HepG2 (cell line): ENCODE results near the gene GLB1L. TPM values are rescaled to one million over a fixed set of nuclear protein-coding genes. Genes with fewer than 3 reads are reported as not detected.

Experiments used
- ATAC-seq: fragments of 200-7000 bp; cut with Tn5 transposase; 3 replicates; pipeline ENCODE4 v1.9.1; 2020; ENCODE audit warnings: mild to moderate bottlenecking, moderate library complexity
- BruUV-seq: library from RNA; stranded (reverse); fragments of 400-500 nt; replicated peaks from 2 replicates; lab custom pipeline; 2021; lab: Mats Ljungman, UMichigan
- CTCF ChIA-PET: fragments of 300-600 bp; formaldehyde crosslinking; extraction: SDS; loops from one replicate; lab custom pipeline; 2021; ENCODE audit warnings: low total read pairs, inconsistent platforms, low intra/inter-chr PET ratio; lab: Yijun Ruan, JAX
- POLR2A ChIA-PET: fragments of 350-600 bp; sonication (Branson Sonifier 250); formaldehyde crosslinking; loops from one replicate; lab custom pipeline; 2020; ENCODE audit warnings: antibody characterized with exemption, inconsistent platforms; lab: Yijun Ruan, JAX
- DNase-seq: peaks from one replicate; pipeline ENCODE4 v3.0.0-alpha.2; 2015; ENCODE audit warnings: low spot score
- FAIRE-seq: peaks from 3 replicates; lab custom pipeline; 2011; peaks lifted over from hg19 to GRCh38; lab: Jason Lieb, UNC
- H2AFZ ChIP-seq: one replicate; pipeline ENCODE4 v1.6.1; 2011; ENCODE audit warnings: low read length, inconsistent platforms
- H3K27ac ChIP-seq: fragments of 300-600 bp; 3 replicates; pipeline ENCODE4 v1.8.0; 2011; ENCODE audit warnings: mixed run types, mild to moderate bottlenecking, mixed read lengths, low read length, inconsistent platforms; ENCODE audit not compliant: insufficient read depth; ENCODE audit errors: extremely low read length
- H3K27me3 ChIP-seq, 2 experiments: fragments of 200-600 bp in 1 of 2; 2 replicates in 1 of 2; 3 replicates in 1 of 2; pipeline versions ENCODE4 v1.6.0 to v1.8.0; 2011; ENCODE audit warnings: low read length in 2 of 2, mild to moderate bottlenecking in 2 of 2, moderate library complexity in 2 of 2, inconsistent platforms in 1 of 2; ENCODE audit not compliant: insufficient read depth in 2 of 2, control insufficient read depth in 1 of 2
- H3K36me3 ChIP-seq, 2 experiments: fragments of 200-600 bp in 1 of 2; replicated peaks in 1 of 2; 2 replicates in 1 of 2; 3 replicates in 1 of 2; pipeline versions ENCODE4 v1.5.1 to v1.8.0; 2011; ENCODE audit warnings: low read length in 2 of 2, inconsistent platforms in 1 of 2; ENCODE audit not compliant: insufficient read depth in 2 of 2, control insufficient read depth in 1 of 2
- H3K4me1 ChIP-seq: 2 replicates; pipeline ENCODE4 v1.5.1; 2012; ENCODE audit warnings: low read length, inconsistent platforms; ENCODE audit not compliant: insufficient read depth
- H3K4me2 ChIP-seq: 2 replicates; pipeline ENCODE4 v1.6.0; 2011; ENCODE audit warnings: low read depth, low read length, inconsistent platforms
- H3K4me3 ChIP-seq, 3 experiments: fragments of 200-600 bp in 1 of 3; sonication (generic), shearing (Covaris generic) in 1 of 3; replicated peaks in 1 of 3; 2 replicates each; pipeline ENCODE4 v1.5.1; 2011 to 2016; ENCODE audit warnings: low read length in 3 of 3, inconsistent platforms in 2 of 3, low read depth in 2 of 3, mild to moderate bottlenecking in 2 of 3, control low read depth in 1 of 3, mixed read lengths in 1 of 3; ENCODE audit not compliant: insufficient read depth in 1 of 3
- H3K79me2 ChIP-seq: one replicate; pipeline ENCODE4 v1.6.1; 2011; ENCODE audit warnings: low read length, inconsistent platforms; ENCODE audit not compliant: insufficient read depth
- H3K9ac ChIP-seq: 2 replicates; pipeline ENCODE4 v1.6.0; 2011; ENCODE audit warnings: mild to moderate bottlenecking, low read depth, low read length, inconsistent platforms; ENCODE audit not compliant: insufficient read depth
- H3K9me3 ChIP-seq: 2 replicates; pipeline ENCODE4 v1.5.1; 2012; ENCODE audit warnings: mild to moderate bottlenecking, low read length
- H4K20me1 ChIP-seq: 2 replicates; pipeline ENCODE4 v1.6.0; 2011; ENCODE audit warnings: inconsistent platforms, mild to moderate bottlenecking, low read length, moderate library complexity; ENCODE audit not compliant: insufficient read depth
- CHD4 ChIP-seq: fragments of 200-600 bp; sonication (generic); IDR thresholded peaks from 2 replicates; pipeline ENCODE4 v1.7.0; 2017; ENCODE audit warnings: mild to moderate bottlenecking, low read length, borderline replicate concordance
- DNMT1 ChIP-seq: sonication (generic); formaldehyde crosslinking; IDR thresholded peaks from 2 replicates; pipeline ENCODE4 v1.5.1; 2020; ENCODE audit warnings: mild to moderate bottlenecking, missing genetic modification reagents
- DNMT3B ChIP-seq: conservative IDR thresholded peaks from 2 replicates; pipeline ENCODE4 v1.6.1; 2016; ENCODE audit warnings: missing biosample characterization, control low read depth
- FOXK1 ChIP-seq: sonication (generic); formaldehyde crosslinking; IDR thresholded peaks from 2 replicates; pipeline ENCODE4 v1.4.0; 2020; ENCODE audit warnings: low read depth, missing genetic modification reagents, borderline replicate concordance
- HIVEP1 ChIP-seq: sonication (generic); formaldehyde crosslinking; IDR thresholded peaks from 2 replicates; pipeline ENCODE4 v1.4.0; 2020; ENCODE audit warnings: mild to moderate bottlenecking, missing genetic modification reagents
- MAX ChIP-seq: IDR thresholded peaks from 2 replicates; pipeline ENCODE4 v1.6.1; 2012; ENCODE audit warnings: inconsistent platforms
- RAD21 ChIP-seq: fragments of 450-650 bp; formaldehyde crosslinking; IDR thresholded peaks from 2 replicates; pipeline ENCODE4 v1.5.0; 2020; ENCODE audit warnings: mild to moderate bottlenecking
- REL ChIP-seq: sonication (generic); formaldehyde crosslinking; conservative IDR thresholded peaks from 2 replicates; pipeline ENCODE4 v1.8.0; 2022; ENCODE audit warnings: mild to moderate bottlenecking, missing genetic modification reagents, moderate library complexity
- SMAD9 ChIP-seq: sonication (generic); formaldehyde crosslinking; IDR thresholded peaks from 2 replicates; pipeline ENCODE4 v1.5.1; 2020; ENCODE audit warnings: mild to moderate bottlenecking, missing genetic modification reagents
- ZNF280D ChIP-seq: sonication (generic); formaldehyde crosslinking; IDR thresholded peaks from 2 replicates; pipeline ENCODE4 v1.5.1; 2020; ENCODE audit warnings: mild to moderate bottlenecking, missing genetic modification reagents
- ZNF503 ChIP-seq: sonication (generic); formaldehyde crosslinking; IDR thresholded peaks from 2 replicates; pipeline ENCODE4 v1.4.0; 2020; ENCODE audit warnings: missing genetic modification reagents
- ZNF558 ChIP-seq: sonication (generic); formaldehyde crosslinking; IDR thresholded peaks from 2 replicates; pipeline ENCODE4 v1.9.0; 2022; ENCODE audit warnings: mild to moderate bottlenecking, missing genetic modification reagents, borderline replicate concordance
- ZNF598 ChIP-seq: sonication (generic); formaldehyde crosslinking; IDR thresholded peaks from 2 replicates; pipeline ENCODE4 v1.5.1; 2020; ENCODE audit warnings: mild to moderate bottlenecking, missing genetic modification reagents, borderline replicate concordance
- WGBS: methylation state at CpG from one replicate; pipeline ENCODE4 v1.1.6; 2017; ENCODE audit warnings: low lambda C conversion rate; 5-methylcytosine and 5-hydroxymethylcytosine counted together
- in situ Hi-C: cut with HindIII; loops from 2 replicates; pipeline ENCODE4 v1.10.0; 2017; ENCODE audit warnings: low pct_unique_long_range_greater_than_20kb; ENCODE audit not compliant: extremely low pct_ligation_motif_present
- intact Hi-C: fragments of 100-400 bp; cut with micrococcal nuclease; formaldehyde crosslinking; loops from one replicate; pipeline ENCODE4 v1.10.0; 2022; ENCODE audit not compliant: unreplicated experiment
- polyA plus RNA-seq, 8 experiments: library from polyadenylated mRNA; depleted of rRNA in 3 of 8; stranded (reverse) in 7 of 8; unstranded in 1 of 8; fragments of >200 nt; fragmentation: Illumina TruSeq in 4 of 8; extraction: Trizol in 4 of 8; gene quantifications; 2 replicates each; pipeline versions ENCODE4 v1.2.1 to v1.2.3, GENCODE V29; 2011 to 2016; ENCODE audit warnings: low read depth in 4 of 8, missing spikeins in 1 of 8, mixed read lengths in 1 of 8; ENCODE audit not compliant: insufficient read depth in 1 of 8
- total RNA-seq, 5 experiments: library from RNA; depleted of rRNA; stranded (reverse); fragments of >200 nt; fragmentation: Illumina TruSeq; extraction: Trizol; gene quantifications; 2 replicates each; pipeline ENCODE4 v1.2.3, GENCODE V29; 2016; ENCODE audit warnings: low read depth in 1 of 5

The GLB1L gene
- total and polyA plus RNA-seq, 2 of the 13 experiments (the other 11 are each of a cell fraction or from before 2014, with no cell fraction given): 6.8 to 7.3 TPM

- no peak for TF ChIP-seq ZNF280D
Observed at GRCh38 chr2:219218732-219219701, 26.2 kb downstream of the GLB1L start, which contains the start of gene ABCB6 (continued).

GRCh38 chr2:219218217-219218731 lies 27.0 kb downstream of the GLB1L start:
- peak; percentile 65 for DNase-seq
- peaks cover 44% of the 10 kb centered on the region for H3K4me1 ChIP-seq
- H3K9me3 ChIP-seq: no peaks in the 10 kb centered on the region
- intact Hi-C loops: loop anchor here (1.0 to 2.0 kb wide), 4 partner anchors 11 to 77 kb away; partner anchors contain the start of genes ANKZF1, ATG9A, CNPPD1 and NHEJ1
- BruUV-seq: TSS peak; percentile 46
- H3K79me2 ChIP-seq: peaks cover 11% of the 10 kb centered on the region
- H3K36me3 ChIP-seq: peaks cover 36 to 63% of the 10 kb centered on the region in 2 experiments
- ATAC-seq: peak; percentile 77
- no peaks in the 10 kb centered on the region for H3K27me3 ChIP-seq
- POLR2A ChIA-PET: interaction anchor here (0.8 to 6.2 kb wide), 18 partner anchors 10 to 170 kb away, joined by 3 to 196 read pairs (median 8); partner anchors contain the start of genes ANKZF1, ATG9A, CNPPD1 and DNAJB2
- WGBS: 0% methylated on average over 12 of the region's 37 CpGs
- peak overlapping the region; percentile 85 for H3K9ac ChIP-seq
- no peak for FAIRE-seq
- H3K4me2 ChIP-seq: peak overlapping the region; percentile 99
- in situ Hi-C loops: no loop called here
- H3K27ac ChIP-seq: peak overlapping the region; percentile 92
- peak overlapping the region; percentile 80 to 92 (median 85) for H3K4me3 ChIP-seq
- H4K20me1 ChIP-seq: no peaks in the 10 kb centered on the region
- H2AFZ ChIP-seq: no peak overlapping the region
- CTCF ChIA-PET: interaction anchor here (1.5 kb wide), 1 partner anchor 77 kb away, joined by 8 read pairs; no protein-coding TSS in a partner anchor
- no peak for TF ChIP-seq SMAD9
- TF ChIP-seq DNMT1 (CRISPR knock-in tag): no peak; the same call in 1 of the 2 replicates
- no peak for TF ChIP-seq CHD4
- TF ChIP-seq HIVEP1: no peak; the same call in 1 of the 2 replicates
- 0 out of 2 replicates have a peak, but pooled peaks have one; percentile 7 for TF ChIP-seq DNMT3B (CRISPR knock-in tag)
- TF ChIP-seq ZNF558 (CRISPR knock-in tag): peak; percentile 88; the same call in 1 of the 2 replicates
- TF ChIP-seq ZNF598 (CRISPR knock-in tag): 0 out of 2 replicates have a peak, but pooled peaks have one; percentile 93
- TF ChIP-seq RAD21 (CRISPR knock-in tag): 0 out of 2 replicates have a peak, but pooled peaks have one; percentile 22
- TF ChIP-seq REL: peak; percentile 92; the same call in 1 of the 2 replicates
- no peak for TF ChIP-seq MAX
- peak; percentile 46; the same call in 1 of the 2 replicates for TF ChIP-seq ZNF503 (CRISPR knock-in tag)
- TF ChIP-seq FOXK1: no peak
